Femur (tissue), 1 donor: Measurements from ENCODE around the gene IPP.
"Not testable (repeated sequence)": the region's sequence is repeated elsewhere in the genome, so short reads cannot be mapped to it uniquely, and the experiment has no call there.

Experiments
- DNase-seq: peaks from one replicate; pipeline ENCODE4 v3.0.0-alpha.2; 2017

Gene IPP

DNA sequence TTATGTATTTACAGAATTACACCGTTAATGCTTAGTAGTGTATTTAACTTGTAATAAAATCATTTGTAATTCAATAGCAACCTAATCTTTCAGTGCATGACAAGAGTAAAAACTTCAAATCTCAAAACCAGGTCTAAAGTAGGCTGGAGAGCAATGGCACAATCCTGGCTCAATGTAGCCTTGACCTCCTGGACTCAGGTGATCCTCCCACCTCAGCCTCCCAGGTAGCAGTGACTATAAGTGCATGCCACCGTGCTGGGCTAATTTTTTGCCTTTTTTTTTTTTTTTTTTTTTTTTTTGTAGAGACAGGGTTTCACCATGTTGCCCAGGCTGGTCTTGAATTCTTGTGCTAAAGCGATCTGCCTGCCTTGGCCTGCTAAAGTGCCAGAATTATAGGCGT is 11.3 kb downstream of the IPP start:
- DNase-seq, result no peak

DNA sequence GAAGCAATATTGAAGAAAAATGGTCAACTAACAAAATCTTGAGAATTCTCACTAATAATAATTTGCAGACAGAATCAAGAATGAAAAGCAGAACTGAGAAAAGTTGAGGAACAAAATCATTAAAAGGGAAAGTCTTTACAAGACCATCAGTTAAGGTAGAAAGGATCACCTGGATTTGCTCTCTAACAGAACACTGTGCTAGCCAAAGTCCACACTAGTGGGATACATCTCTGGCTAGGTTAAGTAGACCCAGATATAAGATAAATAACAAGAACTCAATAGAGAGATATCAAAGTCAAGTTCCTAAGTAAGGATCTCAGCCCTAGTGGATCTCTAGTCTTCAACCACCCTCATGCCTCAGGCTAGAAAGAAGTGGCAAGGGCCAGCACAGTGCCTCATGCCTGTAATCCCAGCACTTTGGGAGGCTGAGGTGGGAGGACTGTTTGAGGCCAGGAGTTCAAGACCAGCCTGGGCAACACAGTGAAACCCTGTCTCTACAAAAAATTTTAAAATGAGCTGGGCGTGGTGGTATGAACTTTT is 19.6 kb downstream of the IPP start:
- no peak for DNase-seq

DNA sequence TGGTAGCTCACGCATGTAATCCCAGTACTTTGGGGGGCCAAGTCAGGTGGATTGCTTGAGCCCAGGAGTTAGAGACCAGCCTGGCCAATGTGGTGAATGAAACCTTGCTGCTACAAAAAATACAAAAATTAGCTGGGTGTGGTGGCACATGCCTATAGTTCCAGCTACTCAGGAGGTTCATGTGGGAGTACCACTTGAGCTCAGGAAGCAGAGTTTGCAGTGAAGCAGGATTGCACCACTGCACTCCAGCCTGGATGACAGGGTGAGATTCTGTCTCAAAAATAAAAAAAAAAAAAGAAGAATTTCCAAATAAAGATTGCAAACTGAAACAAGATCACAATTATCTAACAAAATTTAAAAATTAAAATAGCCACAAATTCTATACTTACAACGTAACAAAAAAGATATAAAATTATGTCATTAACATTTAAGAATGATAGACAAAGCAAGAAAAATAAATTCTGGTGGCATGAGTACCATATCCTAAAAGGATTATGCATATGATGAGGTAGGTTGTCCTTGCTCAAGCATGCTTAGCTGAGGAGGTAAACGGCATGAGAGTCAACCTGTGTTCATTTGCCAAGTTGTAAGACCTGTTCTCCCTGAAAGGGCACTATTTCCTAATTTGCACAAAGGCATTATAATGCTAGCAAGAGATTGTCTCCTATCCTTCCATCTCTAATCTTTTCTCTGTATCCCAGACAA is 20.2 kb downstream of the IPP start:
- DNase-seq, result no peak

DNA sequence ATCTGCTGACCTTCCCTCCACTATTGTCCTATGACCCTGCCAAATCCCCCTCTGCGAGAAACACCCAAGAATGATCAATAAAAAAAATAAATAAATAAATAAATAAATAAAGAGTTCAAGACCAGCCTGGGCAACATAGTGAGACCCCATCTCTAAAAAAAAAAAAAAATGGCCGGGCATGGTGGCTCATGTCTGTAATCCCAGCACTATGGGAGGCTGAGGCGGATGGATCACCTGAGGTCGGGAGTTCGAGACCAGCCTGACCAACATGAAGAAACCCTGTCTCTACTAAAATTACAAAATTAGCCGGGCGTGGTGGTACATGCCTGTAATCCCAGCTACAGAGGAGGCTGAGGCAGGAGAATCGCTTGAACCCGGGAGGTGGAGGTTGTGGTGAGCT is 24.4 kb downstream of the IPP start:
- DNase-seq, result not testable (repeated sequence)

DNA sequence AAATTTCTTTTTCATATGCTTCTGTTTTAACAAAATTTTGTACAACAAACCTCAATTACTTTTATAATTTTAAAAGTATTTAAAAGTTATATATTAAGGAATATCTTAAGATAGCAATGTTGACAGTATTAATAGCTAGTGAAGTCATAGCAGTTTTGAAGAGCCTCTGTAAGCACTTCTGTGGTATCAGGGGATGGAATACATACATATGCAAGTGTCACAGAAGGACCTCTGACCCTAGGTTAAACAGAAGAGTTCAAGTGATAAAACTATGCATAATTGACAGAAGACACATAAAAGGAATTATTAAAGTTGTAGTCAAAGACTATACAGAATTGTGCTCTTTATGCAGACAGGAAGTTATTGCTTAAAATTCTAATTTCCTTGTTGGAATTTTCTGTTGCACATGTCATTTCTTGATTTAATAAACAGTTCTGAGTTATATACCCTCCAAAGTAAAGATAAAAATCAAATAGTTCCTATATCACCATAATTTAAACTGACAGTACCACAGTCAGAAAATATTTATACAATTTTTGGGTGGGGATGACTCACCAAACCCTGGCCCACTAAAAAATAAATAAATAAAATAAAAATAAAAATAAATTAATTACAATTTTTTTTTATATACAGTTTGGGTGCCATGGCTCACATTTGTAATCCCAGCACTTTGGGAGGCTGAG is 27.1 kb downstream of the IPP start:
- no peak for DNase-seq

DNA sequence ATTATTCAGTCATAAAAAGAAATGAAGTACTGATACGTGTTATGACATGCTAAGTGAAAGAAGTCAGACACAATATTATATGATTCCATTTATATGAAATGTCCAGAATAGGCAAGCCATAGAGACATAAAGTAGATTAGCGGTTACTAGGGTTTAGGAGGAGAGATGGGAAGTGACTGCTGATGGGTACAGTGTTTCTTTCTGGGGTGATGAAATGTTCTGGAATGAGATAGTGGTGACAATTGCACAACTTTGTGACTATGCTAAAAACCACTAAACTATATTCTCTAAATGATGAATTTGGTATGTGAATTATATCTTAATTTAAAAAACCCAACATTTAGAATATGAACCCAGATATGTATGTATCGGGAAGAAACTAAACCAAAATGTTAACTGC is 27.6 kb downstream of the IPP start:
- no peak for DNase-seq

DNA sequence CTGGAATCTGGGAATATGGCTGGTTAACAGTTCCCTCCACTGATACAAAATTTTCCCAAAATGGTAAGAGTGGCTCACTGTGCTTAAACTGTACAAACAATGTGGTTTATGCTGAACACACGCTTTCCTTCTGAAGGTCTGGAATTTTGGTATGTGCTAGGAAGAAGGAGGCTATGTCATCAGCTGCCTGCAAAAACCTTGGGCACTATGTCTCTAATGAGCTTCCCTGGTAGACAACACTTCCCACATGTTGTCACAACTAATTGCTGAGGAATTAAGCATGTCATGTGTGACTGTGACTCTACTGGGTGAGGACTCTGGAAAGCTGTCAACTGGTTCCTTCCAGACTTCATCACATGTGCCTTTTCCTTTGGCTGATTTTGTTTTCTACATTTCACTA is 29.2 kb downstream of the IPP start:
- DNase-seq, result no peak

DNA sequence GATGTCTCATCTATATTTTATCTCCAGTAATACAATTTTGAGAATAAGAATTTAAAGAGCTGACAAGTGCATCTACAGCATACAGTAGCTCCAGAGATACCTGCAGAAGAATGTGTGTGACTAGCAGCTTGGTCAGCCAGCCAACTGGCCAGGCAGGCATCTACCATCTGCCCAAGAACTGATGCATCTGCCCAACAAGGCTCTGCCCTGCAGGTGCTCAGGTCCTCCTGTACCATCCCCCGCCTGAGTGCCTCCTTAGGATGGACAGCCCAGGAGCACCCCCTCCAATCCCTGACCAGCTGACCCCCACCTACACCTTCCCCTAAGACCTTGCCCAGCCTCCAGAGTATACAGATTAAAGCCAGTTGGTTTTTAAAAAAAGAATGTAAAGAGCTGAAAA is 32.2 kb downstream of the IPP start:
- no peak for DNase-seq

DNA sequence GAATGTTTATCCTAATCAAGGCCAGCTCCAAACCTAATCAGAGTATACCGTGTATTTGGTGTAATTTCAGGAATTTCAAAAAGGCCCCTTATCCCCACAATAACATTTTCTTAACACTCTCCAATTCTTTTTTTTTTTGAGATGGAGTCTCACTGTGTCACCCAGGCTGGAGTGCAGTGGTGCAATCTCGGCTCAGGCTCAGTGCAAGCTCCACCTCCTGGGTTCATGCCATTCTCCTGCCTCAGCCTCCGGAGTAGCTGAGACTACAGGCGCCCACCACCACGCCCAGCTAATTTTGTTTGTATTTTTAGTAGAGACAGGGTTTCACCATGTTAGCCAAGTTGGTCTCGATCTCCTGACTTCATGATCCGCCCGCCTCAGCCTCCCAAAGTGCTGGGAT is 33.1 kb downstream of the IPP start:
- DNase-seq, result not testable (repeated sequence)

DNA sequence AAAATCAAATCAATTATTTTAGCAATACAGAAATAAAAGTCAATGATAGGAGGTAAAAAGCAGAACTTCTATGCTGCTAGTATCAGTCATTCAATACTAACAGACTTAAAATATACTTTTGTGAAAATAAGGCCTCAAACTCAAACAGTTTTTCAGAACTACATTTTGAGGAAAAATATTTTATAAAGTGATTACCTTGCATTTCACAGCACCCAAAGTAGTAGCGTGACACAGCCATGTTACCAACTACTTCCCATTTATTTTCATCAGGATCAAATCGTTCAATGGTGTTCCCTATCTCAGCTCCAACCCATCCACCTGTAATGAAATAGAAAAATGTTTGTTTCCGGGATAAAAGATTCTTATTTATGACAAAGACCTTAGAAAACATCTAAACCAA is 33.8 kb downstream of the IPP start:
- DNase-seq, result no peak

DNA sequence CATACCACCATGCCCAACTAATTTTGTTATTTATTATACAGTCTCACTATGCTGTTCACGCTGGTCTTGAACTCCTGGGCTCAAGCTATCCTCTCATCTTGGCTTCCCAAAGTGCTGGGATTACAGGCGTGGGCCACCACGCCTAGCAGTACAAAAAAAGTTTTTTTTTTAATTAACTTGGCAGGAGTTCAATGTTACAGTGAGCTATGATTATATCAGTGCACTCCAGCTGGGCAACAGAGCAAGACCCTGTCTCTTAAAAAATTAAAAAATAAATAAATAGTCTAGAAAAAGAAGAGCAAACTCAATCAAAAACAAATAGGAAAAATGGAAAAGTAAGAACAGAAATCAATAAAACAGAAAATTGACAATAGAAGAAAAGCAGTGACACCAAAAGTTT is 36.7 kb downstream of the IPP start:
- DNase-seq, result no peak

DNA sequence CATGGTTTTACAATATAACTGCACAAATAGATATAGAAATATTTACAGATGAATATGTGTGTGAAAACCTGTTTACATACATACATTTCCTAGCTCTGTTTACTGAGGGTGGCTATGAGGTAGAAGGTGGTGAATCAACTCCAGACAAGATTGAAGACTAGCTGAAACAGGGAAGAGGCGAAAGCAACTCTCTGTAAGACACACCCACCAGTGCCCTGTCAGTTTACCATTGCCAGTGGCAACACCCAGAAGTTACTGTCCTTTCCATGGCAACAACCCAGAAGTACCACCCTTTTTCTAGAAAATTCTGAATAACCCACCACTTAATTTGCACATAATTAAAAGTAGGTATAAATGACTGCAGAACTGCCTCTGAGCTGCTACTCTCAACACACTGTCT is 45.8 kb downstream of the IPP start:
- no peak for DNase-seq

DNA sequence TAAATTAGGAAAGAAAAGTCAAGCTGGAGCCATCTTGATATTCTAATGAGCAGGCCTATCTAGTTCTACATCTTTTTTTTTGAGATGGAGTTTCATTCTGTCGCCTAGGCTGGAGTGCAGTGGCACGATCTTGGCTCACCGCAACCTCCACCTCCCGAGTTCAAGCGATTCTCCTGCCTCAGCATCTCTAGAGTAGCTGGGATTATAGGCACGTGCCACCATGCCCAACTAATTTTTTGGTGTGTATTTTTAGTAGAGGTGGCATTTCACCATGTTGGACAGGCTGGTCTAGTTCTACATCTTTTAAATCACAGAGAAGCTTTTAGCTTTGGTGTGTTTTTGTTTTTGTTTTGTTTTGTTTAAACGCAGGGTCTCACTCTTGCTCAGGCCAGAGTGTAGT is 55.6 kb downstream of the IPP start:
- no peak for DNase-seq

DNA sequence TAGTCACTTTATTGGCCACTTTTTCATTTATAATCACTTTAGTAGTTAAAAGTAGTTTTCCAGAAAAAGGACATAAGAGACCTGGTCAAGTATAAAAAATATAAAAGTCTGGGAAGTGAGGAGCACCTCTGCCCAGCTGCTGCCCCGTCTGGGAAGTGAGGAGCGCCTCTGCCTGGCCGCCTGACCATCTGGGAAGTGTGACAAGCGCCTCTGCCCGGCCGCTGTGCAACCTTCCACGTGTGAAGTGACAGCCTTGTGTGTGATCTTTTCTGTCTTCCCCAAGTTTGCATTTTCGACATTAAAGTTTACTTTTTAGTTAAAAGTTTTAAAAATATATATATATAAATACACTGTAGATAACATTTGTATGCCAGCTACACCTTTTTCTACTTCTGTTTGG is 56.6 kb downstream of the IPP start:
- DNase-seq, result not testable (repeated sequence)

DNA sequence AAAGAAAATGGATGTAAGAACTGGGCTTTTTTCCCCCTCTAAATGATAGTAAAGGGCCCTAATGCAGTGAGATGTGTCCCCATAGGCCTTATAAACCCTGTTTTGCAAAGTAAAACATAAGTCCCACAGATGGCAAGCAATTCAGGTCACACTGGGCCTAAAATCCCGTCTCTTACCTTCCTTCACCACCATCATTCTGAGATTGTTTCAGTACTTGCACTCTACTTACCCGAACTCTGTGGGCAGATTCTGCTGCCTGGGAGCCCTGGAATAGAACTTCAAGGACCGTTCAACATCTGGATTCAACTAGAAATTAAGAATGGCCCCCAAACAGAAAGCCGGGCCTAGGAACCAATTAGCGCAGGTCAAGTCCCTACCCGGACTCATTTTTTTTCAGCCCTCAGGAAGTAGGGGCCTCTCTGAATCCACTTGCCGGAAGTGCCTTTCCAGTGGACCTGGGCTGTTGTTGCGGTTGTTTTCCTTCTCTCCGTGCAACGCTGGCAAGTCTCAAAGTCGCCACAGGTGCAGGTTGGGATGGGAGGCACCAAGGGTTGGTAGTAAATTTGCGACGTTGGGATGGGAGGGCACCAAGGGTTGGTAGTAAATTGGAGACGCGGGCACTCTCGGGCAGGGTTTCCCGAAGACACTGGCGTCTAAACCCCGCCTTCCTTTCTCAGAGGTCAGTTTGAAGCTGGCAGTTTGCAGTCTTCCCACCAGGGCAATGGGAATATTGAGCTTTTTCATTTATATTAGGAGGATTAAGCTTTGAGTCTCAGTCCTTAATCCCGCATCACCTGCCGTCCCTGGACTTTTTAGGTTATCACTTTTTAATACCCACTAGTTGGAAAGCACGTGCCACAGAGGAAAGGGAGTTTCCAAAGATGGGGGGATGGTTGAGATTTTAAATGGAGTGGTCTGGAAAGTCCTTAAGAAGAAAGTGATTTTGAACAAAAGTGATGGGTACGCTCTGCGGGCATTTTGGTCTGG is 62.4 kb downstream of the IPP start, which contains the start of gene TMEM69:
TMEM69 (plus strand) TSS at position 428 of the 987 bp plus-strand sequence. CDS start 2,888 bp downstream, outside the sequence.
- DNase-seq, result peak; percentile 90

DNA sequence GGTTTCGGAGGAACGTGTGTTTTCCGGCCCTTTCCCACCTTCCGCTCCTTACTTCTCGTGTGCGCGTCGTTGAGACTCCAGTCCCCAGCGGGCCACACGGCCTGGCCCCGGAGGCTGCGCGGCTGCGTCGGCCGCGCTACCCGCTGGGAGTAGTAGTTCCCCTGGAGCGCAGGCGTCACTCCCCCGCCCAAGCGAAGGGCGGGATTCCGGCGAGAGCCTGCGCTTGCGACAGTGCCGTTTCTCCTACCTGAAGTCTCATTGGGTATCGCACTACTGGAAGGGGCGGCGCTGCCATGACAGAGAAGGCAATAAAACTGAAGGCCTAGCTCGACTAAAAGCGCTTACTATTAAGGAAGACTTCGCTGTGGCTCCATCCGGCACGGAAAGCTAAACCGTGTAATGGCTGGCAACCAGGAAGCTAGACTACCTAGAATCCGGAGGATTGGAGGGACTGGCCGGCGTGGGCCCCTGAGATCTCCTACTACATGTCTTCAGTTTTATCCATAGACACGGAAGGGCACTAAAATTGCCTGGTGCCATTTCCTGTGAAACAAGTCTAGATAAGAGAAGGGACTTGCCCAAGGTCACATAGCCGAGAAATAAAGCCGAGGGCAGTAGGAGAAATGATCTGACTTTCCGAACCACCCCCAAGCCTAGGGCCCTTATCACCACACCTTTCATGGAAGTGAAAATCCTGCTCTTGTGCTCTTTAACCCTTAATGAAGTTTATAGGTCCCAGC is 63.3 kb downstream of the IPP start:
- DNase-seq, result peak; percentile 99

DNA sequence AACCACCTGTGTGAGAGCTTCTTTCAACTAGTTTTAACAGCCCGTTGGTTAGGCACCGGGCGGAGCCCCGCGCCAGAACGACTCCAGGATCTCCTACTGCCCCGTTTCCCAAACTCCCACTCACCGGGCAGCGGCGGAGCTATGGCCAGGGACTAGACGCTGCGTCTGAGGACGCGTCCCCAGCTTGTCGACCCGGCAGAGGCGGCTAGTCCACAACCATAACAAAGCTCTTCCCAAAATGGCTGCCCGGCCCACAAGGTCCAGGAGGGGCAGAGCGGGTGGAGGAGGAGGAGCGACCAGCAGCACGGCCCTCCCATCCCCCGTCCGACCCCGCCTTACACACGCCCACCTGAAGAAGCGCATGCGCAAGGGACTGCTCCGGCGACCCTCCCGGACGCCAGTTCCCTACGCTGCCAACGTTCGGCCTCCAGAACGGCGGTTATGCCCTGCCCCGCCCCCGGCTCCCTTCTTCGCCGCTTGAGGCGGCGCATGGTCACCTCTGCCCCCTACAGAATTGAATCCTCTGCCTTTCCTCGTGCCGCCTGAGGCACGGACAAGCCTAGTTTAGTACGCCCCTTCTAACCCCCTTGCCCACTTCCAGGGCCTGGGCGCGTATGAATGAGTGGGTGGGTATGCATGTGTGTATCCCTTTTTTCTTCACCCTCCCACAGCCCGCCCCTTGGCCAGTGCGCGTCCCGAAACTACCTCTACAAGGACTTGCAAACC is 64.0 kb downstream of the IPP start, which contains the start of gene GPBP1L1:
GPBP1L1 (minus strand) TSS at position 246 of the 726 bp plus-strand sequence. CDS start 27,446 bp downstream, outside the sequence.
- peak; percentile 99 for DNase-seq

DNA sequence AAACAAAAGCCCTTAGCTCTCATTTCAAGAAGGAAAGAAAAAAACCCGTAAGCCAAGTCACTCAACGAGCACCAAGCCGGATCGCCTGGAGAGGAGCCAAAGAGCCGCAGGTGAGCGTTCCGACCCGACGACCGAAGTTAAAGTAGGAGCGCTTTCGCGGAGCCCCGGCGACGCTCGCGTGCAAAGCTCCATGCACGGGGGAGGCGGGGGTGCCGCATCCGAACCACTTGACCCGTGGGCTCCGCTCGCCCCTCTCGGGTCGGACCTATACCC is 64.5 kb downstream of the IPP start:
- peak; percentile 71 for DNase-seq

DNA sequence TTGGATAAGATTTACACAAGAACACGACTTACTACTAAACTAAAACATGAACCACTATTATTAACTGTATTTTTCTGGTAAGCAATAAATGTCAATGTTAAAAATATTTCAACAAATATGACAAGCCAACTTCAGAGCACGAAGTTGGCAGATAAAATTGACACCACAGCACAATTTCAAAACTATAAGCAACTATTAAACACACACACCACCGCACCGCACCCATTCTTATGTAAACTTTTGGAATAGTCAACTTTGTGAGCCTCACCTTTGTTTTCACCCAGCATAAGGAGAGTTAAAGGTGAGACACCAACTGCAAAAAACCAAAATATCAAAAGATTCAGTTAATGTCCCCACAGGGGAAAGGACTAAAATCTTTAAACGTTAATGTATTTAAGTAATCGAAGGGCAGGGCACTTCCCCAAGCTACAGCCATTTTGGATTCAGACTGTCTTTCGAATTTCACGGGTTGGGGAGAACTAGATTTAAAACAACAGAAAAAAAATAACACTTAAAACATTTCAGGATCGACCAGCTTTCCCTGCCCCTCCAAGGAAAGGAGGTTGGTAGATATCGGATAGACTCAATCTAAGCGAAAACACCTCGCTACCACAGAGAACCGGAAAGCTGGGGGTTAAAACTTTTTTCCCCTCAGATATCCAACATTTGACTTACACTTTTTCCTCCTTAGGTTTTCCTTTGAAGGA is 65.0 kb downstream of the IPP start:
- DNase-seq, result no peak

DNA sequence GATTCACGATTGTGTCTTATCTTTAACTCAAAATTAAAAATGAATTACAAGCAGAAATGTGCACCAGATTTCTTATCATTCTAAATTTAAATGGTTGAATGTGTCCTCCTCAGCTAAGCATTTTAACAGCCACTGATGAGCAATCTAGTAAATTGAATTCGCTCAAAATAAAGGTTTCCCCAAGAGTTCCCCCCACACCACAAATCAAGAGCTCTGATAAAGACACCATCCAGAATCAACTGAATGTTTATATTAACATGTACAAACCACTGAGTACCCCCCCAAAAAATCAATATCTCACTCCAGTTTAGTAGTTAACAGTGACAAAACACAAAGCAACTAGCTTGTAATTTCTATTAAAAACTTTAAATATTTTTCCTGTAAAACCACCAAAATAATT is 66.1 kb downstream of the IPP start:
- no peak for DNase-seq

DNA sequence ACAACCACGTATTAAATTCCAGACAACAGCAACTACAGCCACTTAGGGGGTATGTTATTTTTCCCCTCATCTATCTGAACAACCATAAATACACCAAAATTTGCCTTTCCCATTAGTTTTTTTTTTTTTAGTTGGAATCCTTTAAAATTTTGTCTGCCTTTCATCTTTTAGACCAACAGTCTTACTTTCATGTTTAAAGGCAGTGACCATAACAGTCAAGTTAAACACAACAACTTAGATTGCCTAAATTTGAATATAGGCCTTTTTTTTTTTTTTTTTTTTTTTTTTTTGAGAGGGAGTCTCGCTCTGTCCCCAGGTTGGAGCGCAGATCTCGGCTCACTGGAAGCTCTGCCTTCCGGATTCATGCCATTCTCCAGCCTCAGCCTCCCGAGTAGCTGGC is 67.5 kb downstream of the IPP start:
- DNase-seq, result no peak
